HepG2 (cell line): Measurements from ENCODE around the gene ABHD17B. TPM values are rescaled to one million over a fixed set of nuclear protein-coding genes. Genes with fewer than 3 reads are reported as not detected.

Source experiments
- ARID3A ChIP-seq: IDR thresholded peaks from 2 replicates; pipeline ENCODE4 v1.6.1; 2012; ENCODE audit warnings: low read depth, low read length, improper control_type of control experiment
- ARNTL ChIP-seq: sonication (generic); formaldehyde crosslinking; IDR thresholded peaks from 2 replicates; pipeline ENCODE4 v1.4.0; 2020; ENCODE audit warnings: mild to moderate bottlenecking, missing genetic modification reagents
- CHD4 ChIP-seq: fragments of 200-600 bp; sonication (generic); IDR thresholded peaks from 2 replicates; pipeline ENCODE4 v1.7.0; 2017; ENCODE audit warnings: mild to moderate bottlenecking, low read length, borderline replicate concordance
- GABPB1 ChIP-seq: IDR thresholded peaks from 2 replicates; pipeline ENCODE4 v1.6.1; 2016; ENCODE audit warnings: mild to moderate bottlenecking, missing genetic modification reagents, moderate library complexity, missing compliant biosample characterization
- GPBP1L1 ChIP-seq: sonication (generic); formaldehyde crosslinking; IDR thresholded peaks from 2 replicates; pipeline ENCODE4 v1.5.0; 2020; ENCODE audit warnings: mild to moderate bottlenecking, missing genetic modification reagents
- HES4 ChIP-seq: sonication (generic); formaldehyde crosslinking; IDR thresholded peaks from 2 replicates; pipeline ENCODE4 v1.9.0; 2021; ENCODE audit warnings: mild to moderate bottlenecking, missing genetic modification reagents, borderline replicate concordance
- HIVEP1 ChIP-seq: sonication (generic); formaldehyde crosslinking; IDR thresholded peaks from 2 replicates; pipeline ENCODE4 v1.4.0; 2020; ENCODE audit warnings: mild to moderate bottlenecking, missing genetic modification reagents
- NONO ChIP-seq, 2 experiments: fragments of 450-650 bp in 1 of 2; sonication (generic) in 1 of 2; formaldehyde crosslinking in 1 of 2; IDR thresholded peaks in 1 of 2; conservative IDR thresholded peaks in 1 of 2; 2 replicates each; pipeline versions ENCODE4 v1.6.1 to v1.8.0; 2017 to 2022; ENCODE audit warnings: mild to moderate bottlenecking in 1 of 2, missing genetic modification reagents in 1 of 2, moderate library complexity in 1 of 2
- NR2F2 ChIP-seq: IDR thresholded peaks from 2 replicates; pipeline ENCODE4 v1.6.1; 2012; ENCODE audit warnings: low read depth, inconsistent platforms, borderline replicate concordance
- POLR2AphosphoS5 ChIP-seq: IDR thresholded peaks from 2 replicates; pipeline ENCODE4 v1.6.1; 2012; ENCODE audit warnings: low read depth, low read length
- TMF1 ChIP-seq: sonication (generic); formaldehyde crosslinking; IDR thresholded peaks from 2 replicates; pipeline ENCODE4 v1.8.1; 2022; ENCODE audit warnings: low read depth, missing genetic modification reagents
- ZC3H13 ChIP-seq: sonication (generic); formaldehyde crosslinking; IDR thresholded peaks from 2 replicates; pipeline ENCODE4 v1.8.1; 2023; ENCODE audit warnings: mild to moderate bottlenecking, missing genetic modification reagents, moderate library complexity
- ZNF232 ChIP-seq: sonication (generic); formaldehyde crosslinking; IDR thresholded peaks from 2 replicates; pipeline ENCODE4 v1.4.0; 2020; ENCODE audit warnings: missing genetic modification reagents, borderline replicate concordance
- ZNF34 ChIP-seq: sonication (generic); formaldehyde crosslinking; IDR thresholded peaks from 2 replicates; pipeline ENCODE4 v1.4.0; 2020; ENCODE audit warnings: mild to moderate bottlenecking, missing genetic modification reagents, borderline replicate concordance
- polyA plus RNA-seq, 8 experiments: library from polyadenylated mRNA; depleted of rRNA in 3 of 8; stranded (reverse) in 7 of 8; unstranded in 1 of 8; fragments of >200 nt; fragmentation: Illumina TruSeq in 4 of 8; extraction: Trizol in 4 of 8; gene quantifications; 2 replicates each; pipeline versions ENCODE4 v1.2.1 to v1.2.3, GENCODE V29; 2011 to 2016; ENCODE audit warnings: low read depth in 4 of 8, missing spikeins in 1 of 8, mixed read lengths in 1 of 8; ENCODE audit not compliant: insufficient read depth in 1 of 8
- total RNA-seq, 5 experiments: library from RNA; depleted of rRNA; stranded (reverse); fragments of >200 nt; fragmentation: Illumina TruSeq; extraction: Trizol; gene quantifications; 2 replicates each; pipeline ENCODE4 v1.2.3, GENCODE V29; 2016; ENCODE audit warnings: low read depth in 1 of 5
- TF ChIP-seq, protein P1 (sequence below): sonication (generic); formaldehyde crosslinking; IDR thresholded peaks from 2 replicates; pipeline ENCODE4 v1.5.0; 2020; ENCODE audit warnings: mild to moderate bottlenecking, missing genetic modification reagents, borderline replicate concordance
- TF ChIP-seq, protein P2 (sequence below): sonication (generic); formaldehyde crosslinking; IDR thresholded peaks from 2 replicates; pipeline ENCODE4 v1.5.0; 2020; ENCODE audit warnings: missing genetic modification reagents, mild to moderate bottlenecking, borderline replicate concordance
- TF ChIP-seq, protein P3 (sequence below): sonication (generic); IDR thresholded peaks from 2 replicates; pipeline ENCODE4 v1.6.1; 2016; ENCODE audit warnings: low read depth, borderline replicate concordance

The ABHD17B gene
- total and polyA plus RNA-seq, 2 of the 13 experiments (the other 11 are each of a cell fraction or from before 2014, with no cell fraction given), result 11.3 to 22.0 TPM

GRCh38 chr9:71911061-71911907, at the start of gene ABHD17B, which contains the start of gene C9orf85 (continued):
- TF ChIP-seq, protein P1, sequence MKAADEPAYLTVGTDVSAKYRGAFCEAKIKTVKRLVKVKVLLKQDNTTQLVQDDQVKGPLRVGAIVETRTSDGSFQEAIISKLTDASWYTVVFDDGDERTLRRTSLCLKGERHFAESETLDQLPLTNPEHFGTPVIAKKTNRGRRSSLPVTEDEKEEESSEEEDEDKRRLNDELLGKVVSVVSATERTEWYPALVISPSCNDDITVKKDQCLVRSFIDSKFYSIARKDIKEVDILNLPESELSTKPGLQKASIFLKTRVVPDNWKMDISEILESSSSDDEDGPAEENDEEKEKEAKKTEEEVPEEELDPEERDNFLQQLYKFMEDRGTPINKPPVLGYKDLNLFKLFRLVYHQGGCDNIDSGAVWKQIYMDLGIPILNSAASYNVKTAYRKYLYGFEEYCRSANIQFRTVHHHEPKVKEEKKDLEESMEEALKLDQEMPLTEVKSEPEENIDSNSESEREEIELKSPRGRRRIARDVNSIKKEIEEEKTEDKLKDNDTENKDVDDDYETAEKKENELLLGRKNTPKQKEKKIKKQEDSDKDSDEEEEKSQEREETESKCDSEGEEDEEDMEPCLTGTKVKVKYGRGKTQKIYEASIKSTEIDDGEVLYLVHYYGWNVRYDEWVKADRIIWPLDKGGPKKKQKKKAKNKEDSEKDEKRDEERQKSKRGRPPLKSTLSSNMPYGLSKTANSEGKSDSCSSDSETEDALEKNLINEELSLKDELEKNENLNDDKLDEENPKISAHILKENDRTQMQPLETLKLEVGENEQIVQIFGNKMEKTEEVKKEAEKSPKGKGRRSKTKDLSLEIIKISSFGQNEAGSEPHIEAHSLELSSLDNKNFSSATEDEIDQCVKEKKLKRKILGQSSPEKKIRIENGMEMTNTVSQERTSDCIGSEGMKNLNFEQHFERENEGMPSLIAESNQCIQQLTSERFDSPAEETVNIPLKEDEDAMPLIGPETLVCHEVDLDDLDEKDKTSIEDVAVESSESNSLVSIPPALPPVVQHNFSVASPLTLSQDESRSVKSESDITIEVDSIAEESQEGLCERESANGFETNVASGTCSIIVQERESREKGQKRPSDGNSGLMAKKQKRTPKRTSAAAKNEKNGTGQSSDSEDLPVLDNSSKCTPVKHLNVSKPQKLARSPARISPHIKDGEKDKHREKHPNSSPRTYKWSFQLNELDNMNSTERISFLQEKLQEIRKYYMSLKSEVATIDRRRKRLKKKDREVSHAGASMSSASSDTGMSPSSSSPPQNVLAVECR (CRISPR knock-in tag), result peak; percentile 81
- TF ChIP-seq ZNF232 (CRISPR knock-in tag), result peak; percentile 76; the same call in 1 of the 2 replicates
- 0 out of 2 replicates have a peak, but pooled peaks have one; percentile 19 for TF ChIP-seq NR2F2
- no peak for TF ChIP-seq CHD4
- no peak; the same call in 1 of the 2 replicates for TF ChIP-seq TMF1 (CRISPR knock-in tag)
- TF ChIP-seq, protein P2, sequence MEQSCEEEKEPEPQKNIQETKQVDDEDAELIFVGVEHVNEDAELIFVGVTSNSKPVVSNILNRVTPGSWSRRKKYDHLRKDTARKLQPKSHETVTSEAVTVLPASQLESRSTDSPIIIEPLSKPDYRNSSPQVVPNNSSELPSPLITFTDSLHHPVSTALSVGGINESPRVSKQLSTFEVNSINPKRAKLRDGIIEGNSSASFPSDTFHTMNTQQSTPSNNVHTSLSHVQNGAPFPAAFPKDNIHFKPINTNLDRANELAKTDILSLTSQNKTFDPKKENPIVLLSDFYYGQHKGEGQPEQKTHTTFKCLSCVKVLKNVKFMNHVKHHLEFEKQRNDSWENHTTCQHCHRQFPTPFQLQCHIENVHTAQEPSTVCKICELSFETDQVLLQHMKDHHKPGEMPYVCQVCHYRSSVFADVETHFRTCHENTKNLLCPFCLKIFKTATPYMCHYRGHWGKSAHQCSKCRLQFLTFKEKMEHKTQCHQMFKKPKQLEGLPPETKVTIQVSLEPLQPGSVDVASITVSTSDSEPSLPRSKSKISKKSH (CRISPR knock-in tag), result peak; percentile 66; the same call in 1 of the 2 replicates
- no peak for TF ChIP-seq GPBP1L1 (CRISPR knock-in tag)
- TF ChIP-seq POLR2AphosphoS5, result peak; percentile 97
- 0 out of 2 replicates have a peak, but pooled peaks have one; percentile 46 for TF ChIP-seq ZC3H13 (CRISPR knock-in tag)
- no peak for TF ChIP-seq ARNTL (CRISPR knock-in tag)
- TF ChIP-seq HIVEP1 (CRISPR knock-in tag), result no peak; the same call in 1 of the 2 replicates
- TF ChIP-seq, protein P3, sequence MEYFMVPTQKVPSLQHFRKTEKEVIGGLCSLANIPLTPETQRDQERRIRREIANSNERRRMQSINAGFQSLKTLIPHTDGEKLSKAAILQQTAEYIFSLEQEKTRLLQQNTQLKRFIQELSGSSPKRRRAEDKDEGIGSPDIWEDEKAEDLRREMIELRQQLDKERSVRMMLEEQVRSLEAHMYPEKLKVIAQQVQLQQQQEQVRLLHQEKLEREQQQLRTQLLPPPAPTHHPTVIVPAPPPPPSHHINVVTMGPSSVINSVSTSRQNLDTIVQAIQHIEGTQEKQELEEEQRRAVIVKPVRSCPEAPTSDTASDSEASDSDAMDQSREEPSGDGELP, result peak; percentile 48; the same call in 1 of the 2 replicates
- TF ChIP-seq GABPB1 (CRISPR knock-in tag), result peak; percentile 95
- no peak for TF ChIP-seq NONO (IDR thresholded peaks at IDR 0.05)
- TF ChIP-seq NONO (CRISPR knock-in tag; conservative IDR thresholded peaks at IDR 0.05), result 0 out of 2 replicates have a peak, but pooled peaks have one; percentile 29
- TF ChIP-seq HES4 (CRISPR knock-in tag), result no peak
- TF ChIP-seq ARID3A, result no peak; the same call in 1 of the 2 replicates
- 0 out of 2 replicates have a peak, but pooled peaks have one; percentile 35 for TF ChIP-seq ZNF34 (CRISPR knock-in tag)
